Neural cell (in vitro differentiated cells): ENCODE data around the gene PMPCA. TPM values are rescaled to one million over a fixed set of nuclear protein-coding genes. Genes with fewer than 3 reads are reported as not detected.

Experiments
- H2AFZ ChIP-seq: fragments of 200-600, 300-800 bp; sonication (generic), shearing (Covaris generic); 2 replicates; pipeline ENCODE4 v1.6.0; 2014; ENCODE audit warnings: low read depth, mild to moderate bottlenecking, antibody characterized with exemption, low read length, moderate library complexity
- H3F3A ChIP-seq: fragments of 200-600 bp; shearing (Covaris generic); 2 replicates; pipeline ENCODE4 v1.6.1; 2016; ENCODE audit warnings: mild to moderate bottlenecking, moderate library complexity, mixed read lengths, antibody characterized with exemption, low read length; ENCODE audit not compliant: insufficient read depth, poor library complexity, severe bottlenecking
- H3K27ac ChIP-seq: fragments of 200-600, 300-800 bp; sonication (generic), shearing (Covaris generic); 2 replicates; pipeline ENCODE4 v1.5.1; 2014; ENCODE audit warnings: mild to moderate bottlenecking, low read length, moderate library complexity
- H3K27me3 ChIP-seq: fragments of 300-800, 200-600 bp; sonication (generic), shearing (Covaris generic); 2 replicates; pipeline ENCODE4 v1.6.0; 2014; ENCODE audit warnings: mild to moderate bottlenecking, low read depth, low read length, moderate library complexity; ENCODE audit not compliant: insufficient read depth
- H3K36me3 ChIP-seq: fragments of 300-800, 200-600 bp; sonication (generic), shearing (Covaris generic); 2 replicates; pipeline ENCODE4 v1.5.1; 2014; ENCODE audit warnings: mild to moderate bottlenecking, antibody characterized with exemption, low read length, moderate library complexity; ENCODE audit not compliant: insufficient read depth
- H3K4me2 ChIP-seq: fragments of 300-800, 200-600 bp; sonication (generic), shearing (Covaris generic); 2 replicates; pipeline ENCODE4 v1.6.0; 2014; ENCODE audit warnings: mild to moderate bottlenecking, low read length
- H3K4me3 ChIP-seq: fragments of 300-800, 200-600 bp; sonication (generic), shearing (Covaris generic); 2 replicates; pipeline ENCODE4 v1.5.1; 2014; ENCODE audit warnings: mild to moderate bottlenecking, low read length, moderate library complexity
- H3K79me2 ChIP-seq: fragments of 200-600 bp; shearing (Covaris generic); replicated peaks from 2 replicates; pipeline ENCODE4 v1.6.0; 2014; ENCODE audit warnings: mild to moderate bottlenecking, low read length, moderate library complexity; ENCODE audit not compliant: insufficient read depth
- H3K9ac ChIP-seq: fragments of 300-800, 200-600 bp; sonication (generic), shearing (Covaris generic); 2 replicates; pipeline ENCODE4 v1.6.1; 2016; ENCODE audit warnings: mild to moderate bottlenecking, low read length, mixed read lengths
- H3K9me2 ChIP-seq: fragments of 200-600 bp; shearing (Covaris generic); 2 replicates; pipeline ENCODE4 v1.6.1; 2016; ENCODE audit warnings: mild to moderate bottlenecking, low read length, mixed read lengths; ENCODE audit not compliant: insufficient read depth
- H3K9me3 ChIP-seq: fragments of 200-600, 300-800 bp; sonication (generic), shearing (Covaris generic); 2 replicates; pipeline ENCODE4 v1.6.1; 2016; ENCODE audit warnings: mild to moderate bottlenecking, mixed run types, low read length, moderate library complexity, mixed read lengths
- H4K20me1 ChIP-seq: fragments of 200-600 bp; shearing (Covaris generic); 2 replicates; pipeline ENCODE4 v1.6.1; 2016; ENCODE audit warnings: mild to moderate bottlenecking, mixed run types; ENCODE audit not compliant: insufficient read depth
- CTCF ChIP-seq: fragments of 450-650 bp; IDR thresholded peaks from 2 replicates; pipeline ENCODE4 v1.5.1; 2014; ENCODE audit warnings: antibody characterized with exemption, mild to moderate bottlenecking, moderate library complexity; ENCODE audit not compliant: poor library complexity, severe bottlenecking
- EP300 ChIP-seq: fragments of 450-650 bp; conservative IDR thresholded peaks from 2 replicates; pipeline ENCODE4 v1.6.1; 2014; ENCODE audit warnings: antibody characterized with exemption, mild to moderate bottlenecking, moderate library complexity; ENCODE audit not compliant: poor library complexity, severe bottlenecking
- EZH2 ChIP-seq: fragments of 200-600, 300-800 bp; shearing (Covaris generic), sonication (generic); IDR thresholded peaks from 2 replicates; pipeline ENCODE4 v1.6.1; 2014; ENCODE audit warnings: antibody characterized with exemption, low read length, borderline replicate concordance, mild to moderate bottlenecking; ENCODE audit not compliant: insufficient read depth, poor library complexity, severe bottlenecking
- MXI1 ChIP-seq: fragments of 450-650 bp; conservative IDR thresholded peaks from 2 replicates; pipeline ENCODE4 v1.6.1; 2014; ENCODE audit warnings: antibody characterized with exemption, mild to moderate bottlenecking; ENCODE audit not compliant: poor library complexity, severe bottlenecking
- POLR2AphosphoS5 ChIP-seq: IDR thresholded peaks from 2 replicates; pipeline ENCODE4 v1.6.1; 2012
- RAD21 ChIP-seq: fragments of 450-650 bp; conservative IDR thresholded peaks from 2 replicates; pipeline ENCODE4 v1.6.1; 2014; ENCODE audit warnings: antibody characterized with exemption, mild to moderate bottlenecking, moderate library complexity
- REST ChIP-seq: IDR thresholded peaks from 2 replicates; pipeline ENCODE4 v1.6.1; 2012; ENCODE audit warnings: borderline replicate concordance
- SMC3 ChIP-seq: fragments of 450-650 bp; conservative IDR thresholded peaks from 2 replicates; pipeline ENCODE4 v1.6.1; 2014; ENCODE audit warnings: antibody characterized with exemption, mild to moderate bottlenecking, moderate library complexity; ENCODE audit not compliant: poor library complexity
- TAF1 ChIP-seq: IDR thresholded peaks from 2 replicates; pipeline ENCODE4 v1.6.1; 2012; ENCODE audit warnings: low read depth
- polyA plus RNA-seq: library from polyadenylated mRNA; depleted of rRNA; stranded (reverse); fragments of >200 nt; gene quantifications from 2 replicates; pipeline ENCODE4 v1.2.3, GENCODE V29; 2014

The PMPCA gene
- polyA plus RNA-seq, 1 donor from 2014 or later: 61.3 TPM

- H3K79me2 ChIP-seq: peaks cover 23% of the 10 kb centered on the region
- H3K4me3 ChIP-seq: no peak overlapping the region
- no peaks in the 10 kb centered on the region for H3K36me3 ChIP-seq
- no peaks in the 10 kb centered on the region for H4K20me1 ChIP-seq
- no peak overlapping the region for H2AFZ ChIP-seq
- no peaks in the 10 kb centered on the region for H3K9me3 ChIP-seq
- H3F3A ChIP-seq: no peaks in the 10 kb centered on the region
- no peak overlapping the region for H3K4me2 ChIP-seq
- no peaks in the 10 kb centered on the region for H3K27me3 ChIP-seq
- H3K9me2 ChIP-seq: no peaks in the 10 kb centered on the region
- TF ChIP-seq POLR2AphosphoS5 (no peak), EP300 (no peak), REST (no peak), TAF1 (no peak), MXI1 (no peak), RAD21 (no peak), EZH2 (no peak), CTCF (no peak), SMC3 (no peak)
- H3K9ac ChIP-seq: no peak overlapping the region
- no peak overlapping the region for H3K27ac ChIP-seq
Measured at GRCh38 chr9:136433043-136433715, 22.7 kb downstream of the PMPCA start.

DNA sequence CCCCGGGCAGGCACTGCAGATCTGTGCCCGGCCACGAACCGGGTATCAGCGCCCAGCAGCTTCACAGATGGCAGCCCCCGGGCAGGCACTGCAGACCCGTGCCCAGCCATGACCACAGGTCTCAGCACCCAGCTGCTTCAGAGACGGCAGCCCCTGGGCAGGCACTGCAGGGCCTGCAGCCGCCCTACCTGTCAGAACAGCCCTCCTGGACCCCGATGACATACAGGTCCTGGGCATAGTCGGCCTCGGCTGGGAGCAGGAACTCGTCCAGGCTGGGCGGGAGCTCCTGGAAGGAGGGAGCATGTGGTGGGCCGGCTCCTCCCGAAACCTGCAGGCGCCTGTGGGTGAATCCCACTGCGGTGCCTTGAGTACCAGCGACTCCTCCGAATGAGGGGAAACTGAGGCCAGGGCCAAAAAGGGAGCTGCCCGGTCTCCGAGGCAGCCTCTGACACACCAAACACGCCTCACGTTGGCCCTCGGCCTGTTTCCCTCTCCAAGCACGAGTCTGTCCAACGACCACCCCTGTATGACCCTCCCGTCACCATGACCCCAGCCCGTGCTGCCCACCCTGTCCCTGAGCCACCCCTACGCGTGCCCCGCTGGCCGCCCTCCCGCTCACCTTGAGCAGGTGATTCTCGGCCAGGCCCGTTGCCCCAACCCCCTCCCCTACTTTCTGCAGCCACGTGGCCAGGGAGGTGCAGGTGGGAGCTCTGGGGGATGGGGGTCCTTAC lies 23.6 kb downstream of the PMPCA start:
- Histone ChIP-seq H3K9me3 (no peaks in the 10 kb centered on the region), H2AFZ (no peak overlapping the region), H3K27me3 (no peaks in the 10 kb centered on the region), H3F3A (no peaks in the 10 kb centered on the region), H3K4me2 (no peak overlapping the region), H3K9me2 (no peaks in the 10 kb centered on the region), H3K9ac (no peak overlapping the region), H3K36me3 (no peaks in the 10 kb centered on the region), H3K79me2 (peaks cover 32% of the 10 kb centered on the region), H4K20me1 (no peaks in the 10 kb centered on the region), H3K27ac (no peak overlapping the region), H3K4me3 (no peak overlapping the region)
- TF ChIP-seq EP300 (no peak), POLR2AphosphoS5 (no peak), SMC3 (no peak), EZH2 (no peak)
